ENCODE measurements around the gene BCAP29. TPM values are rescaled to one million over a fixed set of nuclear protein-coding genes. Genes with fewer than 3 reads are reported as not detected.

BCAP29 gene
- 115 and 127 TPM in 2 replicates for total RNA-seq

GRCh38 chr7:107579885-107580715 lies at the start of gene BCAP29:
Gene BCAP29 (plus strand): TSS chr7:107580246. CDS start chr7:107580773, 527 bp downstream.

GRCh38 chr7:107563775-107564552 lies 16.1 kb upstream of the BCAP29 start, which contains the start of the genes COG5 and DUS4L:
Gene COG5 (minus strand): TSS chr7:107563920. CDS start chr7:107563896, 24 bp downstream.
Gene DUS4L (plus strand): TSS chr7:107563971. CDS start chr7:107567071, 3,100 bp downstream.

DNA sequence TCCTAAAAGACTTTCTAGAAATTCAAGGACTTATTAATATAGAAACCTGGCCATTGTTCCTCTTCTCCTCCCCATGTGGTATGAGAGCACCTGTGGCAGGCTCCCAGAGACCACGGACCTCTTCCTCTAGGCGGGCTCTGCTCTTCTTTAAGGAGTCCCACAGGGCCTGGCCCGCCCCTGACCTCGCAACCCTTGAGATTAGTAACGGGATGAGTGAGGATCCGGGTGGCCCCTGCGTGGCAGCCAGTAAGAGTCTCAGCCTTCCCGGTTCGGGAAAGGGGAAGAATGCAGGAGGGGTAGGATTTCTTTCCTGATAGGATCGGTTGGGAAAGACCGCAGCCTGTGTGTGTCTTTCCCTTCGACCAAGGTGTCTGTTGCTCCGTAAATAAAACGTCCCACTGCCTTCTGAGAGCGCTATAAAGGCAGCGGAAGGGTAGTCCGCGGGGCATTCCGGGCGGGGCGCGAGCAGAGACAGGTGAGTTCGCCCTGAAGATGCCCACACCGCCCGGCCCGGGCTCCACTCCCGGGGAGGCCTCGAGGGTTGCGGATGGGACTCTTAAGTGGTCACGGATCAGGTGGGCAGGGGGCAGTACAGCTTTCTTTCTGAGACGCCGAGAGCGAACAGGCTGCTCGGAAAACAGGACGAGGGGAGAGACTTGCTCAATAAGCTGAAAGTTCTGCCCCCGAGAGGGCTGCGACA lies 80.5 kb downstream of the BCAP29 start, which contains the start of gene SLC26A4:
SLC26A4 (plus strand) TSS at position 448 of the 700 bp plus-strand sequence. CDS start 814 bp downstream, outside the sequence.

Other genes starting within 250 kb of the BCAP29 start
- not detected in 2 replicates for gene GPR22, start 110.2 kb upstream of the BCAP29 start, total RNA-seq
- 33.5 and 60.3 TPM in 2 replicates for gene COG5, start 16.3 kb upstream of the BCAP29 start, total RNA-seq
- gene DUS4L, start 16.3 kb upstream of the BCAP29 start, total RNA-seq, result 7.1 and 7.8 TPM in 2 replicates
- gene SLC26A4, start 80.6 kb downstream of the BCAP29 start, total RNA-seq, result 0.15 and 0.65 TPM in 2 replicates
- 20.1 TPM in 2 replicates for gene CBLL1, start 163.9 kb downstream of the BCAP29 start, total RNA-seq
- gene SLC26A3, start 223.0 kb downstream of the BCAP29 start, total RNA-seq, result not detected in 2 replicates